ENCODE data around the gene ATF6. TPM values are rescaled to one million over a fixed set of nuclear protein-coding genes. Genes with fewer than 3 reads are reported as not detected.
A peak's percentile ranks its signal among the peaks of the same experiment; 100 is the strongest.

Gene ATF6
- total and polyA plus RNA-seq, 9 of the 15 experiments (the other 6 are each of a cell fraction or from before 2014, with no cell fraction given): 11.7 to 32.4 (median 20.4) TPM

- TF ChIP-seq ATF3 (IDR thresholded peaks at IDR 0.05): peak; percentile 97
- TF ChIP-seq ATF3 (CRISPR knock-in tag; conservative IDR thresholded peaks at IDR 0.05): peak; percentile 79
- TF ChIP-seq MAZ (CRISPR knock-in tag; conservative IDR thresholded peaks at IDR 0.05 in 1 of 2, IDR thresholded peaks at IDR 0.05 in 1 of 2): peak; percentile 46 to 62; a peak in 2 of 4 replicates
- TF ChIP-seq ZNF143 (CRISPR knock-in tag; IDR thresholded peaks at IDR 0.05): no peak
- no peak for TF ChIP-seq FOXP1 (CRISPR knock-in tag; IDR thresholded peaks at IDR 0.05)
- no peak for TF ChIP-seq PRDM10 (IDR thresholded peaks at IDR 0.05; ENCODE audit: partially characterized antibody)
- TF ChIP-seq SP2 (IDR thresholded peaks at IDR 0.05; ENCODE audit: extremely low read depth, low read depth, low read length, poor library complexity, severe bottlenecking): no peak
- TF ChIP-seq, protein P1, sequence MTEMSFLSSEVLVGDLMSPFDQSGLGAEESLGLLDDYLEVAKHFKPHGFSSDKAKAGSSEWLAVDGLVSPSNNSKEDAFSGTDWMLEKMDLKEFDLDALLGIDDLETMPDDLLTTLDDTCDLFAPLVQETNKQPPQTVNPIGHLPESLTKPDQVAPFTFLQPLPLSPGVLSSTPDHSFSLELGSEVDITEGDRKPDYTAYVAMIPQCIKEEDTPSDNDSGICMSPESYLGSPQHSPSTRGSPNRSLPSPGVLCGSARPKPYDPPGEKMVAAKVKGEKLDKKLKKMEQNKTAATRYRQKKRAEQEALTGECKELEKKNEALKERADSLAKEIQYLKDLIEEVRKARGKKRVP (CRISPR knock-in tag; IDR thresholded peaks at IDR 0.05): peak; percentile 29; the same call in 1 of the 2 replicates
- 0 out of 2 replicates have a peak, but pooled peaks have one; percentile 6 for TF ChIP-seq GABPB1 (CRISPR knock-in tag; IDR thresholded peaks at IDR 0.05)
- no peak for TF ChIP-seq ZNF431 (CRISPR knock-in tag; IDR thresholded peaks at IDR 0.05)
- TF ChIP-seq MBD2 (IDR thresholded peaks at IDR 0.05; ENCODE audit: borderline replicate concordance, low read depth): 0 out of 2 replicates have a peak, but pooled peaks have one; percentile 38
- TF ChIP-seq CTBP1 (IDR thresholded peaks at IDR 0.05; ENCODE audit: borderline replicate concordance): peak; percentile 96; the same call in 1 of the 2 replicates
- TF ChIP-seq FOXK1 (CRISPR knock-in tag; IDR thresholded peaks at IDR 0.05; ENCODE audit: borderline replicate concordance): no peak
- peak; percentile 96 for TF ChIP-seq EHMT2 (IDR thresholded peaks at IDR 0.05)
- no peak for TF ChIP-seq ZBTB5 (IDR thresholded peaks at IDR 0.05)
- peak; percentile 88 for TF ChIP-seq SMARCC2 (IDR thresholded peaks at IDR 0.05; ENCODE audit: low read depth)
- no peak for TF ChIP-seq PML (IDR thresholded peaks at IDR 0.05; ENCODE audit: low read length)
- TF ChIP-seq, protein P2, sequence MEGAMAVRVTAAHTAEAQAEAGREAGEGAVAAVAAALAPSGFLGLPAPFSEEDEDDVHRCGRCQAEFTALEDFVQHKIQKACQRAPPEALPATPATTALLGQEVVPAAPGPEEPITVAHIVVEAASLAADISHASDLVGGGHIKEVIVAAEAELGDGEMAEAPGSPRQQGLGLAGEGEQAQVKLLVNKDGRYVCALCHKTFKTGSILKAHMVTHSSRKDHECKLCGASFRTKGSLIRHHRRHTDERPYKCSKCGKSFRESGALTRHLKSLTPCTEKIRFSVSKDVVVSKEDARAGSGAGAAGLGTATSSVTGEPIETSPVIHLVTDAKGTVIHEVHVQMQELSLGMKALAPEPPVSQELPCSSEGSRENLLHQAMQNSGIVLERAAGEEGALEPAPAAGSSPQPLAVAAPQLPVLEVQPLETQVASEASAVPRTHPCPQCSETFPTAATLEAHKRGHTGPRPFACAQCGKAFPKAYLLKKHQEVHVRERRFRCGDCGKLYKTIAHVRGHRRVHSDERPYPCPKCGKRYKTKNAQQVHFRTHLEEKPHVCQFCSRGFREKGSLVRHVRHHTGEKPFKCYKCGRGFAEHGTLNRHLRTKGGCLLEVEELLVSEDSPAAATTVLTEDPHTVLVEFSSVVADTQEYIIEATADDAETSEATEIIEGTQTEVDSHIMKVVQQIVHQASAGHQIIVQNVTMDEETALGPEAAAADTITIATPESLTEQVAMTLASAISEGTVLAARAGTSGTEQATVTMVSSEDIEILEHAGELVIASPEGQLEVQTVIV (CRISPR knock-in tag; IDR thresholded peaks at IDR 0.05; ENCODE audit: borderline replicate concordance): no peak
These were observed 44.3 kb upstream of the ATF6 start (continued) for GRCh38 chr1:161721738-161722343.
